HCT116 (cell line): ENCODE measurements around the gene DYDC2. TPM values are rescaled to one million over a fixed set of nuclear protein-coding genes. Genes with fewer than 3 reads are reported as not detected.

Experiments
- ATAC-seq: fragments of 200-7000 bp; cut with Tn5 transposase; 2 replicates; pipeline ENCODE4 v1.9.1; 2020; ENCODE audit warnings: mild to moderate bottlenecking, moderate library complexity
- BruUV-seq: library from RNA; stranded (reverse); fragments of 400-500 nt; replicated peaks from 2 replicates; lab custom pipeline; 2021; lab: Mats Ljungman, UMichigan
- CTCF ChIA-PET: fragments of 300-600 bp; sonication (Branson Sonifier 250); formaldehyde crosslinking; loops from one replicate; lab custom pipeline; 2021; ENCODE audit warnings: antibody characterized with exemption; lab: Charles Lee
- POLR2A ChIA-PET: fragments of 300-600, 350-600 bp; sonication (Branson Sonifier 250); formaldehyde crosslinking; loops from one replicate; lab custom pipeline; 2021; ENCODE audit warnings: antibody characterized with exemption; lab: Charles Lee
- RAD21 ChIA-PET, 2 experiments: fragments of 300-600 bp; sonication (Branson Sonifier 250); formaldehyde crosslinking; loops; one replicate each; lab custom pipeline; 2023; ENCODE audit warnings: low total read pairs in 2 of 2; ENCODE audit not compliant: uncharacterized antibody in 2 of 2, unreplicated experiment in 2 of 2, low non-redundant PET in 1 of 2; lab: Charles Lee
- DNase-seq: peaks from one replicate; pipeline ENCODE4 v3.0.0-alpha.2; 2010; ENCODE audit warnings: low read depth, low spot score
- H2AFZ ChIP-seq: fragments of 200-600 bp; shearing (Covaris generic), sonication (generic); 2 replicates; pipeline ENCODE4 v1.6.1; 2017; ENCODE audit warnings: low read depth, mixed run types, mixed read lengths, antibody characterized with exemption, low read length; ENCODE audit not compliant: poor library complexity, severe bottlenecking
- H3K27ac ChIP-seq: 2 replicates; pipeline ENCODE4 v1.5.1; 2012; ENCODE audit warnings: low read depth, low read length
- H3K27me3 ChIP-seq: fragments of 200-600 bp; sonication (generic); 2 replicates; pipeline ENCODE4 v1.6.1; 2016; ENCODE audit warnings: mixed run types, low read length, mixed read lengths; ENCODE audit not compliant: insufficient read depth
- H3K36me3 ChIP-seq, 2 experiments: fragments of 200-500 bp in 1 of 2; fragments of 200-600 bp in 1 of 2; sonication (Bioruptor generic) in 1 of 2; sonication (generic) in 1 of 2; 2 replicates each; pipeline versions ENCODE4 v1.5.1 to v1.6.1; 2014 to 2016; ENCODE audit warnings: low read length in 2 of 2, inconsistent platforms in 1 of 2, mixed read lengths in 1 of 2, mixed run types in 1 of 2; ENCODE audit not compliant: insufficient read depth in 2 of 2, control insufficient read depth in 1 of 2
- H3K4me1 ChIP-seq, 2 experiments: fragments of 200-600 bp in 1 of 2; sonication (generic) in 1 of 2; 2 replicates each; pipeline versions ENCODE4 v1.5.1 to v1.6.1; 2012 to 2017; ENCODE audit warnings: low read length in 2 of 2, inconsistent platforms in 1 of 2, mild to moderate bottlenecking in 1 of 2, mixed read lengths in 1 of 2, mixed run types in 1 of 2, moderate library complexity in 1 of 2; ENCODE audit not compliant: insufficient read depth in 2 of 2, control insufficient read depth in 1 of 2
- H3K4me2 ChIP-seq: fragments of 200-600 bp; sonication (generic); 2 replicates; pipeline ENCODE4 v1.6.1; 2017; ENCODE audit warnings: mixed run types, low read length, mixed read lengths
- H3K4me3 ChIP-seq, 2 experiments: fragments of 200-600 bp in 1 of 2; sonication (generic) in 1 of 2; replicated peaks in 1 of 2; 2 replicates each; pipeline ENCODE4 v1.5.1; 2011 to 2016; ENCODE audit warnings: low read length in 2 of 2, control low read depth in 1 of 2, low read depth in 1 of 2, mild to moderate bottlenecking in 1 of 2, mixed read lengths in 1 of 2, mixed run types in 1 of 2
- H3K79me2 ChIP-seq: fragments of 200-600 bp; sonication (generic); 2 replicates; pipeline ENCODE4 v1.6.1; 2017; ENCODE audit warnings: mild to moderate bottlenecking, mixed run types, low read length, moderate library complexity, mixed read lengths; ENCODE audit not compliant: insufficient read depth
- H3K9ac ChIP-seq: fragments of 200-600 bp; sonication (generic); 2 replicates; pipeline ENCODE4 v1.6.1; 2016; ENCODE audit warnings: low read length, mixed read lengths
- H3K9me2 ChIP-seq: fragments of 200-600 bp; sonication (generic), shearing (Covaris generic); 2 replicates; pipeline ENCODE4 v1.6.1; 2017; ENCODE audit warnings: mixed run types, mild to moderate bottlenecking, moderate library complexity; ENCODE audit not compliant: insufficient read depth
- H3K9me3 ChIP-seq, 2 experiments: fragments of 200-500 bp in 1 of 2; fragments of 200-600 bp in 1 of 2; sonication (Bioruptor generic) in 1 of 2; sonication (generic) in 1 of 2; 2 replicates each; pipeline ENCODE4 v1.6.1; 2014 to 2017; ENCODE audit warnings: low read length in 2 of 2, mixed read lengths in 2 of 2, inconsistent platforms in 1 of 2, low read depth in 1 of 2, mild to moderate bottlenecking in 1 of 2, mixed run types in 1 of 2, moderate library complexity in 1 of 2; ENCODE audit not compliant: control insufficient read depth in 1 of 2, insufficient read depth in 1 of 2
- H4K20me1 ChIP-seq: fragments of 200-600 bp; sonication (generic), shearing (Covaris generic); 2 replicates; pipeline ENCODE4 v1.6.1; 2017; ENCODE audit warnings: mixed run types, mild to moderate bottlenecking, moderate library complexity; ENCODE audit not compliant: insufficient read depth
- CBX3 ChIP-seq: IDR thresholded peaks from 2 replicates; pipeline ENCODE4 v1.6.1; 2012; ENCODE audit warnings: low read depth
- CTCF ChIP-seq, 3 experiments: fragments of 200-600 bp in 1 of 3; sonication (generic) in 1 of 3; IDR thresholded peaks in 2 of 3; conservative IDR thresholded peaks in 1 of 3; 2 replicates each; pipeline ENCODE4 v1.5.1; 2012 to 2017; ENCODE audit warnings: low read depth in 2 of 3, low read length in 2 of 3, antibody characterized with exemption in 1 of 3, borderline replicate concordance in 1 of 3, control low read depth in 1 of 3, mild to moderate bottlenecking in 1 of 3, mixed read lengths in 1 of 3, mixed run types in 1 of 3, moderate library complexity in 1 of 3; ENCODE audit not compliant: insufficient read depth in 1 of 3
- ELF1 ChIP-seq: IDR thresholded peaks from 2 replicates; pipeline ENCODE4 v1.6.1; 2012; ENCODE audit warnings: low read depth, borderline replicate concordance
- EZH2 ChIP-seq: fragments of 200-600 bp; sonication (generic); IDR thresholded peaks from 2 replicates; pipeline ENCODE4 v1.6.1; 2017; ENCODE audit warnings: antibody characterized with exemption, mixed run types
- FOSL1 ChIP-seq: IDR thresholded peaks from 2 replicates; pipeline ENCODE4 v1.6.1; 2012; ENCODE audit warnings: low read depth
- POLR2A ChIP-seq: IDR thresholded peaks from 2 replicates; pipeline ENCODE4 v1.7.0; 2011; ENCODE audit warnings: borderline replicate concordance; ENCODE audit not compliant: insufficient read depth, insufficient read length; ENCODE audit errors: extremely low read depth
- POLR2AphosphoS5 ChIP-seq: IDR thresholded peaks from 2 replicates; pipeline ENCODE4 v1.6.1; 2011; ENCODE audit warnings: mild to moderate bottlenecking, low read depth, low read length, moderate library complexity
- RAD21 ChIP-seq: IDR thresholded peaks from 2 replicates; pipeline ENCODE4 v1.6.1; 2012; ENCODE audit warnings: low read depth, mild to moderate bottlenecking
- SP1 ChIP-seq: IDR thresholded peaks from 2 replicates; pipeline ENCODE4 v1.6.1; 2012; ENCODE audit warnings: low read depth
- SRF ChIP-seq: IDR thresholded peaks from 2 replicates; pipeline ENCODE4 v1.6.1; 2012; ENCODE audit warnings: low read depth
- TCF7L2 ChIP-seq: IDR thresholded peaks from 2 replicates; pipeline ENCODE4 v1.7.0; 2011; ENCODE audit warnings: borderline replicate concordance, inconsistent platforms; ENCODE audit not compliant: insufficient read depth, insufficient read length; ENCODE audit errors: extremely low read depth
- YY1 ChIP-seq: IDR thresholded peaks from 2 replicates; pipeline ENCODE4 v1.6.1; 2011; ENCODE audit warnings: low read length, low read depth, moderate library complexity, mild to moderate bottlenecking; ENCODE audit not compliant: insufficient replicate concordance; ENCODE audit errors: extremely low read depth
- ZBTB33 ChIP-seq: IDR thresholded peaks from 2 replicates; pipeline ENCODE4 v1.6.1; 2011; ENCODE audit warnings: mild to moderate bottlenecking, low read length, moderate library complexity; ENCODE audit not compliant: insufficient replicate concordance; ENCODE audit errors: extremely low read depth
- ZFX ChIP-seq: fragments of 450-650 bp; IDR thresholded peaks from 2 replicates; pipeline ENCODE4 v1.6.1; 2017
- ZNF274 ChIP-seq: fragments of 200-500 bp; sonication (Bioruptor generic); IDR thresholded peaks from 2 replicates; pipeline ENCODE4 v1.6.1; 2014; ENCODE audit warnings: mild to moderate bottlenecking, low read depth, low read length, inconsistent platforms
- intact Hi-C: fragments of 100-400 bp; cut with micrococcal nuclease; formaldehyde crosslinking; loops from 2 replicates; pipeline ENCODE4 v1.10.0; 2022
- total RNA-seq: library from RNA; stranded (reverse); gene quantifications from one replicate; pipeline ENCODE4 v1.2.1, GENCODE V29; 2021; ENCODE audit not compliant: unreplicated experiment

DYDC2 gene
- total RNA-seq, 1 experiment from 2014 or later, result not detected

- no peak for TF ChIP-seq CTCF (IDR thresholded peaks at IDR 0.05 in 2 of 3, conservative IDR thresholded peaks at IDR 0.05 in 1 of 3; ENCODE audit: borderline replicate concordance in 1 of 3, insufficient read depth in 1 of 3, low read depth in 2 of 3, low read length in 2 of 3)
- no peak for TF ChIP-seq SRF
Measured at GRCh38 chr10:80410122-80410521, 53.5 kb downstream of the DYDC2 start (continued).

GRCh38 chr10:80410578-80411145 lies 54.1 kb downstream of the DYDC2 start:
- ATAC-seq, result no peak

More at GRCh38 chr10:80410578-80411145, 54.1 kb downstream of the DYDC2 start:
- H2AFZ ChIP-seq, result no peak overlapping the region
- intact Hi-C loops, result no loop called here
- DNase-seq, result no peak
- H3K27ac ChIP-seq, result no peak overlapping the region
- CTCF ChIA-PET, result interaction anchor here (1.3 kb wide), 1 partner anchor 95 kb away, joined by 3 read pairs; no protein-coding TSS in a partner anchor
- H3K36me3 ChIP-seq, result no peaks in the 10 kb centered on the region
- H3K4me2 ChIP-seq, result no peak overlapping the region
- no TSS peak for BruUV-seq
- no peak for TF ChIP-seq CTCF (IDR thresholded peaks at IDR 0.05 in 2 of 3, conservative IDR thresholded peaks at IDR 0.05 in 1 of 3; ENCODE audit: borderline replicate concordance in 1 of 3, insufficient read depth in 1 of 3, low read depth in 2 of 3, low read length in 2 of 3)
- no peak for TF ChIP-seq RAD21
- no peak for TF ChIP-seq ELF1
- TF ChIP-seq EZH2, result no peak
- no peak for TF ChIP-seq FOSL1
- TF ChIP-seq YY1, result no peak
- TF ChIP-seq ZBTB33, result no peak
- TF ChIP-seq SP1, result no peak
- no peak for TF ChIP-seq CBX3
- no peak for TF ChIP-seq ZFX
- TF ChIP-seq POLR2A, result no peak
- TF ChIP-seq TCF7L2, result no peak
- TF ChIP-seq ZNF274, result no peak
- no peak for TF ChIP-seq POLR2AphosphoS5
- TF ChIP-seq, all 23 proteins: peak for 0
- Histone ChIP-seq H3K79me2 (no peaks in the 10 kb centered on the region), H3K4me3 (no peak overlapping the region), H4K20me1 (no peaks in the 10 kb centered on the region), H3K27me3 (no peaks in the 10 kb centered on the region), H3K9me2 (no peaks in the 10 kb centered on the region), H3K9me3 (no peaks in the 10 kb centered on the region), H3K9ac (no peak overlapping the region), H3K4me1 (peaks cover 3 to 12% of the 10 kb centered on the region in 2 experiments; a peak in 3 of 4 replicates)
- POLR2A ChIA-PET, result interaction anchor here (1.2 kb wide), 1 partner anchor 11 kb away, joined by 3 read pairs; no protein-coding TSS in a partner anchor
- RAD21 ChIA-PET, result no interaction called here
